HG03097 (cell line): ENCODE data around the gene UBE2J2.
"Not testable (repeated sequence)": the region's sequence is repeated elsewhere in the genome, so short reads cannot be mapped to it uniquely, and the experiment has no call there.

ENCODE experiments used
- ATAC-seq: cut with Tn5 transposase; IDR thresholded peaks from one replicate; pipeline ENCODE4 v1.9.1; 2021; ENCODE audit not compliant: unreplicated experiment, low FRiP score

Gene UBE2J2

GRCh38 chr1:1259540-1259939 is 14.1 kb downstream of the UBE2J2 start:
- ATAC-seq: no peak

- no peak for ATAC-seq
Measured at GRCh38 chr1:1259119-1259488, 14.6 kb downstream of the UBE2J2 start.

- ATAC-seq: no peak
Measured at GRCh38 chr1:1256956-1257871, 16.4 kb downstream of the UBE2J2 start.

GRCh38 chr1:1255611-1256010 is 18.0 kb downstream of the UBE2J2 start:
- no peak for ATAC-seq

- ATAC-seq: no peak
Measured at GRCh38 chr1:1255078-1255477, 18.6 kb downstream of the UBE2J2 start.

GRCh38 chr1:1254667-1254998 is 19.0 kb downstream of the UBE2J2 start:
- ATAC-seq: no peak

GRCh38 chr1:1253972-1254666 is 19.5 kb downstream of the UBE2J2 start:
- ATAC-seq: no peak

GRCh38 chr1:1253314-1253713 is 20.3 kb downstream of the UBE2J2 start:
- ATAC-seq: no peak

GRCh38 chr1:1250786-1251284 is 22.8 kb downstream of the UBE2J2 start:
- ATAC-seq: no peak

GRCh38 chr1:1248009-1248913 is 25.4 kb downstream of the UBE2J2 start:
- ATAC-seq: not testable (repeated sequence)

- ATAC-seq: no peak
Measured at GRCh38 chr1:1247341-1247913, 26.2 kb downstream of the UBE2J2 start.

- ATAC-seq: no peak
Measured at GRCh38 chr1:1246577-1247340, 26.9 kb downstream of the UBE2J2 start, which contains the start of gene C1QTNF12. TSS of gene C1QTNF12 (minus strand) at chr1:1246722. CDS start at chr1:1246690, 32 bp downstream.

GRCh38 chr1:1245817-1246576 is 27.7 kb downstream of the UBE2J2 start:
- ATAC-seq: no peak

- no peak for ATAC-seq
Measured at GRCh38 chr1:1245178-1245816, 28.4 kb downstream of the UBE2J2 start.

GRCh38 chr1:1244192-1244811 is 29.4 kb downstream of the UBE2J2 start:
- ATAC-seq: no peak

- ATAC-seq: no peak
Measured at GRCh38 chr1:1243807-1244191, 29.9 kb downstream of the UBE2J2 start.

GRCh38 chr1:1243266-1243660 is 30.4 kb downstream of the UBE2J2 start:
- no peak for ATAC-seq
